Erythroblast (primary cell): ENCODE measurements around the gene LIMCH1.

Source experiments
- GATA1 ChIP-seq: IDR thresholded peaks from 2 replicates; pipeline ENCODE4 v1.6.1; 2011; ENCODE audit warnings: low read depth, mild to moderate bottlenecking, control low read depth, low read length, moderate library complexity
- POLR2A ChIP-seq: IDR thresholded peaks from 2 replicates; pipeline ENCODE4 v1.6.1; 2011; ENCODE audit warnings: mild to moderate bottlenecking, low read length

DNA sequence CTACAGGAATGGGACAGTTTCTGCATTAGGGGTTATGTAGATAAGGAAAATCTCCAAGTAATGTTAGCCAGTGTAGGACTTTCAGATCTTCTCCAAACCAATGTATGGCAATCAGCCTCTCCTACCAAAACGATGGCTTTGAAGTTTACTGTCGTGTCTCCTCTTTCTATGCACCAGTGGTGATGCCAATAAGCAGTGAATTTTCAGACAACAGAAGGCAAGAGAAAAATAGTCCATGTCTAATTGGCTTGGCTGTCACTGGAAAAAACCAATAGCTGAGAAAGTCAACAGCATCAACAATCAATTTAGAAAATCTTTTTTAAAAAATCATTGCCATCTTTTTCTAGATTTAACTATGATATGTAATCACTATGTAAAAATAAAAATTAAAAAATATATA lies 35.0 kb downstream of the LIMCH1 start:
- no peak for TF ChIP-seq POLR2A
- TF ChIP-seq GATA1 = no peak
